Retinal pigment epithelial cell (primary cell): ENCODE measurements around the gene PEX19.

ENCODE experiments used
- DNase-seq: peaks from one replicate; pipeline ENCODE4 v3.0.0-alpha.2; 2010; ENCODE audit warnings: low read depth
- H3K4me3 ChIP-seq: 2 replicates; pipeline ENCODE4 v1.5.1; 2011; ENCODE audit warnings: mild to moderate bottlenecking, low read length, control low read depth, moderate library complexity
- CTCF ChIP-seq: conservative IDR thresholded peaks from 2 replicates; pipeline ENCODE4 v1.5.1; 2011; ENCODE audit warnings: low read depth, low read length, control low read depth, inconsistent platforms

PEX19 gene

GRCh38 chr1:160251011-160251410 lies 33.9 kb downstream of the PEX19 start:
- no peak for DNase-seq
- no peak for TF ChIP-seq CTCF
- H3K4me3 ChIP-seq: no peak overlapping the region

GRCh38 chr1:160247053-160247452 lies 37.9 kb downstream of the PEX19 start:
- no peak overlapping the region for H3K4me3 ChIP-seq

GRCh38 chr1:160245434-160245833 lies 39.5 kb downstream of the PEX19 start:
- no peak for DNase-seq
- H3K4me3 ChIP-seq: no peak overlapping the region
- TF ChIP-seq CTCF: no peak

More at GRCh38 chr1:160247053-160247452, 37.9 kb downstream of the PEX19 start:
- no peak for DNase-seq
- TF ChIP-seq CTCF: no peak

GRCh38 chr1:160244209-160244608 lies 40.7 kb downstream of the PEX19 start:
- H3K4me3 ChIP-seq: no peak overlapping the region
- TF ChIP-seq CTCF: no peak
- DNase-seq: no peak

GRCh38 chr1:160243767-160244166 lies 41.2 kb downstream of the PEX19 start:
- no peak for TF ChIP-seq CTCF
- H3K4me3 ChIP-seq: no peak overlapping the region
- DNase-seq: no peak

GRCh38 chr1:160239582-160240299 lies 45.2 kb downstream of the PEX19 start:
- TF ChIP-seq CTCF: no peak
- no peak overlapping the region for H3K4me3 ChIP-seq
- no peak for DNase-seq

- TF ChIP-seq CTCF: no peak
- no peak overlapping the region for H3K4me3 ChIP-seq
- no peak for DNase-seq
These were observed 46.5 kb downstream of the PEX19 start for GRCh38 chr1:160238408-160238807.
